K562 (cell line): ENCODE data around the gene RPP38. TPM values are rescaled to one million over a fixed set of nuclear protein-coding genes. Genes with fewer than 3 reads are reported as not detected.

Experiments
- ADNP ChIP-seq: fragments of 200-800 bp; sonication (Bioruptor generic); IDR thresholded peaks from 2 replicates; pipeline ENCODE4 v1.6.1; 2016; ENCODE audit warnings: missing genetic modification characterization, missing compliant biosample characterization
- ATF1 ChIP-seq, 2 experiments: fragments of 450-650 bp in 1 of 2; IDR thresholded peaks; 2 replicates each; pipeline ENCODE4 v1.6.1; 2016; ENCODE audit warnings: missing compliant biosample characterization in 1 of 2, missing genetic modification characterization in 1 of 2
- CBFA2T3 ChIP-seq: fragments of 450-650 bp; IDR thresholded peaks from 2 replicates; pipeline ENCODE4 v1.6.1; 2017
- CXXC5 ChIP-seq: fragments of 250-450 bp; sonication (Bioruptor Pico); IDR thresholded peaks from 2 replicates; pipeline ENCODE4 v1.8.0; 2022; ENCODE audit warnings: inconsistent platforms, mild to moderate bottlenecking, moderate library complexity
- HDAC2 ChIP-seq: fragments of 450-650 bp; IDR thresholded peaks from 2 replicates; pipeline ENCODE4 v1.6.1; 2016; ENCODE audit warnings: mild to moderate bottlenecking
- MBD2 ChIP-seq: sonication (generic); IDR thresholded peaks from 2 replicates; pipeline ENCODE4 v1.6.1; 2016; ENCODE audit warnings: low read depth, borderline replicate concordance
- MEIS2 ChIP-seq: fragments of 450-650 bp; IDR thresholded peaks from 2 replicates; pipeline ENCODE4 v1.6.1; 2014; ENCODE audit warnings: mild to moderate bottlenecking; ENCODE audit not compliant: partially characterized antibody
- PRDM10 ChIP-seq: fragments of 450-650 bp; IDR thresholded peaks from 2 replicates; pipeline ENCODE4 v1.6.1; 2018; ENCODE audit not compliant: partially characterized antibody
- PTBP1 ChIP-seq: fragments of 200-400 bp; formaldehyde crosslinking; IDR thresholded peaks from 2 replicates; pipeline ENCODE4 v1.6.1; 2017; ENCODE audit warnings: low read depth, low read length
- TAF1 ChIP-seq: IDR thresholded peaks from 2 replicates; pipeline ENCODE4 v1.6.1; 2011; ENCODE audit warnings: mild to moderate bottlenecking, low read length, moderate library complexity; ENCODE audit not compliant: insufficient read depth, control insufficient read depth, severe bottlenecking; ENCODE audit errors: extremely low read depth
- THRAP3 ChIP-seq: fragments of 450-650 bp; IDR thresholded peaks from 2 replicates; pipeline ENCODE4 v1.6.1; 2016; ENCODE audit warnings: mild to moderate bottlenecking, inconsistent platforms, borderline replicate concordance
- ZBTB40 ChIP-seq, 2 experiments: fragments of 450-650 bp in 1 of 2; sonication (generic) in 1 of 2; formaldehyde crosslinking in 1 of 2; IDR thresholded peaks; 2 replicates each; pipeline versions ENCODE4 v1.7.1 to v1.9.0; 2016 to 2022; ENCODE audit warnings: inconsistent platforms in 1 of 2, mild to moderate bottlenecking in 1 of 2, missing genetic modification reagents in 1 of 2
- ZKSCAN1 ChIP-seq: fragments of 150-350 bp; IDR thresholded peaks from 2 replicates; pipeline ENCODE4 v1.6.1; 2016; ENCODE audit warnings: low read depth, low read length
- ZNF146 ChIP-seq: IDR thresholded peaks from one replicate; pipeline ENCODE4 v1.6.1; 2018; ENCODE audit warnings: missing compliant biosample characterization; ENCODE audit not compliant: unreplicated experiment
- ZNF551 ChIP-seq: fragments of 250-450 bp; sonication (Bioruptor Pico); IDR thresholded peaks from 2 replicates; pipeline ENCODE4 v1.5.0; 2021; ENCODE audit warnings: mild to moderate bottlenecking, moderate library complexity
- polyA plus RNA-seq, 8 experiments: library from polyadenylated mRNA; depleted of rRNA in 4 of 8; stranded (reverse) in 5 of 8; unstranded in 3 of 8; fragments of >200 nt; fragmentation: Nextera tagmentation in 2 of 8; fragmentation: Illumina TruSeq in 1 of 8; extraction: Ambion mirVana in 2 of 8; extraction: Trizol in 1 of 8; gene quantifications; 2 replicates each; pipeline versions ENCODE4 v1.2.1 to v1.2.3, GENCODE V29; 2011 to 2014; ENCODE audit warnings: inconsistent platforms in 1 of 8, missing spikeins in 1 of 8
- total RNA-seq, 7 experiments: library from RNA; depleted of rRNA in 6 of 7; stranded (reverse); fragments of >200 nt in 6 of 7; fragmentation: Illumina TruSeq in 2 of 7; extraction: Trizol in 2 of 7; gene quantifications; 2 replicates each; pipeline versions ENCODE4 v1.2.1 to v1.2.3, GENCODE V29; 2011 to 2021; ENCODE audit warnings: low replicate concordance in 1 of 7

Gene RPP38
- total and polyA plus RNA-seq, 9 of the 15 experiments (the other 6 are each of a cell fraction or from before 2014, with no cell fraction given) = 26.3 to 58.6 (median 33.8) TPM

- peak; percentile 9; the same call in 1 of the 2 replicates for TF ChIP-seq CBFA2T3
- TF ChIP-seq PTBP1 = no peak
- TF ChIP-seq ZNF551 (CRISPR knock-in tag) = no peak
- TF ChIP-seq ZBTB40 (IDR thresholded peaks at IDR 0.05) = peak; percentile 60; the same call in 1 of the 2 replicates
- TF ChIP-seq ZBTB40 (CRISPR knock-in tag; IDR thresholded peaks at IDR 0.05) = no peak
- peak; percentile 98 for TF ChIP-seq MEIS2
- no peak for TF ChIP-seq ATF1 (CRISPR knock-in tag; IDR thresholded peaks at IDR 0.05)
- peak; percentile 68 for TF ChIP-seq ATF1 (tag; IDR thresholded peaks at IDR 0.05)
- no peak for TF ChIP-seq ZKSCAN1
- no peak for TF ChIP-seq THRAP3
- TF ChIP-seq CXXC5 (CRISPR knock-in tag) = peak; percentile 86
- TF ChIP-seq PRDM10 = peak; percentile 46
- no peak for TF ChIP-seq ZNF146
- peak; percentile 79 for TF ChIP-seq TAF1
- TF ChIP-seq MBD2 = peak; percentile 39; the same call in 1 of the 2 replicates
- peak; percentile 49; the same call in 1 of the 2 replicates for TF ChIP-seq HDAC2
- no peak for TF ChIP-seq ADNP
Observed at GRCh38 chr10:15097011-15097812, at the start of gene RPP38 (continued).
